GM18868 (cell line): ENCODE measurements around the gene IGFALS.

Experiments used
- ATAC-seq: cut with Tn5 transposase; IDR thresholded peaks from one replicate; pipeline ENCODE4 v1.9.1; 2021; ENCODE audit warnings: mild to moderate bottlenecking, moderate library complexity; ENCODE audit not compliant: unreplicated experiment

Gene IGFALS

GRCh38 chr16:1790611-1791255, 2.8 kb downstream of the IGFALS start:
- ATAC-seq, result no peak

- no peak for ATAC-seq
These were observed 3.3 kb downstream of the IGFALS start for GRCh38 chr16:1790261-1790610.

DNA sequence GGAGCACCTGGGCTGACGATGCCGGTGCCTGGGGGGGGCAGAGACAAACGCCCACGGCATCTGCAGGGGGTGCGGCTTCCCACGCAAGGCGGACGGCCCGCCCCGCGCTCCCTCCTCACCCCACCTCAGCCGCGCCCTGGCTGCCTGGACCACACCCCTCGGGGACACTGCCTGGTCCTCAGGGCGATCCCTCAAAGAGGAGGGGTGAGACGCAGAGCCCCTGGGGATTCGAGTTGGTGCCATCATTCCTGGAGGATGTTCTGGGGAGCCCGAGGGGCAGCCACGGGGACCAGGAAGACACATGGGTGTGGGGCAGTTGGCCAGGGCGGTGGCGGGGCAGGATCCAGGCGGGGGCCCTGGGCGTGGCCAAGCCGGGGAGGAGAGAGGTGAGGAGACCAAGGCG, 3.9 kb downstream of the IGFALS start:
- ATAC-seq, result no peak

DNA sequence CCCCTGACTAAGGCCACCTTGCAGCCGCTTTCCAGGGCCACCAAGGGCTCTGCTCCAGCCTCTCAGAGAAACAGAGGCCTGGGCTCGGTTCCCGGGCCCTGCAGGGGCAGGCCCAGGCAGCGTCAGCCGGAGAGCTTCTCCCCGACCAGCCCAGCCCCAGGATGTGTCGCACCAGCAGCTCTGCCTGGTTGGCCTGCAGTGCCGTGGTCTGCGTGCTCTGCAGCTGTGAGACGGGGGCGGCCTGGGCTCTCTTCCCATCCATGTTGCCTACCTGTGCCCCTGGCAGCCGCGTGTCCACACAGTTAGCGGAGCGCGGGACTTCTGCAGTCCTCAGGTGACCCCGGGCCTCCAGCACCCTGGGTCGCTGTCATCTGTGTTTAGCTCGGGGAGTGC, 4.8 kb downstream of the IGFALS start:
- ATAC-seq, result no peak

- ATAC-seq, result no peak
These were observed 5.3 kb downstream of the IGFALS start for GRCh38 chr16:1788095-1788707.

DNA sequence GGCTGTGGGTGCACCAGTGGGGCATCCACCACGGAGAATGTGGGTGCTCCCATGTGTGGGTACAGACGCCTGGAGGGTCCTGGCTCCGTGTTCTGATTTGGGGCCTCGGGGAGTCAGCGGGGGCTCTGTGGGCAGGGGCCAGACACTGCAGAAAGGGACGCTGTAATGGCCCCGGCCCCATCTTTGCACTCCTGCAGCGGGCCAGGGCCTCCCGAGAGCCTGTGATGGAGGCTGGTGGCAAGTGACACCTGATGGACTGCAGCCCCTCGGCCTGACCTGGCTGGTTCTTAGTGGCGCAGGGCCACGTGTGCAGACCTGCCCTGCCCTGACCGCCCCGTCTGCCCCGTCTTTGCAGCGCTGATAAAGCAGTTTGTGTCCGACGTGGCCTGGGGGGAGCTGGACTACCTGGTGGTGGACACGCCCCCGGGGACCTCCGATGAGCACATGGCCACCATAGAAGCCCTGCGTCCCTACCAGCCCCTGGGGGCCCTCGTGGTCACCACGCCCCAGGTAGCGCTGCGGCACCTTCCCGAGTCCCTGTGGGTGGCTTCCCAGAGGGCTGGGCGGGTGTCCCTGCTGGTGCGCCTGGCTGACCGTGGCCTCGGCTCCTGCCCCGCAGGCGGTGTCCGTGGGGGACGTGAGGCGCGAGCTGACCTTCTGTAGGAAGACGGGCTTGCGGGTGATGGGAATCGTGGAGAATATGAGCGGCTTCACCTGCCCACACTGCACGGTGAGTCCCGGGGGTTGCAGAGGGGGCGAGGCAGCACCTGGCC, 6.0 kb downstream of the IGFALS start:
- no peak for ATAC-seq

DNA sequence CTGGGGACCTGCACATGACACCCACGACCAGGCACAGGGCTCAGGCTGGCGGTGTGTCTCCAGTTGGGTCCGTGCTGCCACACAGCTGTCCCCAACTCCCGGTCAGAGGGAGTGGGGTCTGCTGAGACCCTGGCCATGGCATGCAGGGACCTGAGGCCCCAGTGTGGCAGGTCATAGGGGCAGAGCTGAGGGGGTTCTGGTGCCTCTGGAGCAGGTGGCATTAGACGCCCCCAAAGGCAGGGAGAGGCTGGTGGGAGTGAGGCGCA, 6.5 kb downstream of the IGFALS start:
- ATAC-seq, result no peak

GRCh38 chr16:1786242-1787055, 7.1 kb downstream of the IGFALS start:
- ATAC-seq, result no peak

- ATAC-seq, result no peak
These were observed 7.7 kb downstream of the IGFALS start for GRCh38 chr16:1785846-1786170.

DNA sequence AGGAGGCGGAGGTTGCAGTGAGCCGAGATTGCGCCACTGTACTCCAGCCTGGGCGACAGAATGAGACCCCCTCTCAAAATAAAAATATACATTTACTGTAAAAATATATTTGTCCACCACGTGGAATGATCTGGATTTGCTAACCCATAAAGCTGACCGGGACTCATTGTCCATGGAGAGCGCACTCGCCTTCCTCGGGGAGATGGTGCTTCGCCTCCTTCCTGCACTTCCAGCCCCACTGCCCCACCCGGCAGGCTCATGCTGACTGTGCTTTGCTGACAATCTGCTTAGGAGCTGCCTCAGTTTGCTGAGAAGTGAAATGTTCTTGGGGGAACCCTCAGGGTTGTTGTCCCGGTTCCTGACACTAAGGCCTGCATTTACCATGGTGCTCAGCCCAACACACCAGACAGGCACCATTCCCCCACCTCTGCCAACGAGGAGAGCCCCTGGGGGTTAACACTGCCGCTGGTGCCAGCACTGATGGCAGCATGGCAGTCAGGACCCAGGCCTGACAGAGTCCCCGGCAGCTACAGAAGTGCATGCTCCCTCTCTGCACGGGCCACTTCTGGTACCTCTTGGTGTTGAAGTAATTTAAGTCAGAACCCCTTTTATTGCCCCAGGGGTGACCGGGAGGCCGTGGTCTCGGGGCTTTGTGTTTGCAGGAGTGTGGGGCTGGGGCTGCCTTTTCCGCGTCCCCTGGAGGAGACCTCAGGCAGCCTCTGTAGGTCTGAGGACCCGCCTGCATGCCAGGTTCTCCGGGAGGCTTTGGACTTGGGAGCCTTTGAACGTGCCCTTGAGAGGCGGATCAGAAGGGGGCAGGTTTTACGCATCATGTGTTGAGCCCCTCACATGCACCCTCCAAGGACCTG, 8.3 kb downstream of the IGFALS start:
- ATAC-seq, result no peak

GRCh38 chr16:1782408-1783264, 10.9 kb downstream of the IGFALS start, which contains the start of the genes NUBP2 and SPSB3:
Gene NUBP2 (plus strand): TSS chr16:1782960. CDS start chr16:1783021, 61 bp downstream.
Gene SPSB3 (minus strand): TSS chr16:1782571. CDS start chr16:1781483, 1,088 bp downstream.
- ATAC-seq, result peak; percentile 84

GRCh38 chr16:1781758-1782407, 11.6 kb downstream of the IGFALS start:
- ATAC-seq, result peak; percentile 4

GRCh38 chr16:1781254-1781653, 12.3 kb downstream of the IGFALS start:
- no peak for ATAC-seq

- ATAC-seq, result no peak
These were observed 12.8 kb downstream of the IGFALS start for GRCh38 chr16:1780677-1781072.

DNA sequence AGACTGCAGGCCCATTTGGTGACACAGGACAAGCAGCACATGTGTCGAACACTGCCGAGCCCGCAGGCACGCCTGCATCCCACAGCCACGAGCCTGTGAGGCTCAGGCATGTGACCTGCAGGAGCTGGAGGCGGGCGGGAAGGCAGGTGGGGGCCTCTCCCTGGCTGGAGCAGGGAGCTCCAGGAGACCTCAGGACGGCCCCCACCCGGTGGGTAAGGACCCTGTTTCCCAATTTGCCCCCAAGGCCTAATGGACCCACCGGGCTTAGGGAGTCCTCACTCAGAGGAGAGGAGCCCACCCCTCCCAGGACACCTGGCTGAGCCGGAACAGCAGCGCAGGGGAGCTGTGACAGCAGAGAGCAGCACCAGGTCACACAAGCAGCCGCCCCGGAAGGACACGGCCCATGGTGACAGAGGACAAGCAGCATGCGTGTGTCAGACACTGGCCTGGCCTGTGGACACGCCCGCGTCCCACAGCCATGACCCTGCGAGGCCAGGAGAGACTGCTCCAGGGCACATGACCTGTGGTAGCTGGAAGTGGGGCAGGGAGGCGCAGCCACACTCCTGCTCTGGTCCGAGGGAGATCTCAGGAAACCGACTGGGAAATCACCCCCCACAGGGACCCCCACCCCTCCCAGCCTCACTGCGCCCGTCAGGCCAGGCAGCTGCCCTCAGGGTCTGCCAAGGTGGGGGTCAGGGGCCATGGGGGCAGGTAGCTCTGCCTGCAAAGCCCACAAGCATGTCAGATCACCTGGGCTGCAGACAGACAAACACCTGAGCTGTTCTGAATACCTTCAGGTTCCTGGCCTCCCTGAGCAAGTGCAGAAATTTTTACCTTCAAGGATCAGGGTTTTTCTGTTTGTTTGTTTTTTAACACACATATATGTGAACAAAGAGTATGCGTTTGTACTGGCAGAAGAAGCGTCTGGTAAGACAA, 13.5 kb downstream of the IGFALS start:
- no peak for ATAC-seq

GRCh38 chr16:1779234-1779701, 14.2 kb downstream of the IGFALS start:
- no peak for ATAC-seq

DNA sequence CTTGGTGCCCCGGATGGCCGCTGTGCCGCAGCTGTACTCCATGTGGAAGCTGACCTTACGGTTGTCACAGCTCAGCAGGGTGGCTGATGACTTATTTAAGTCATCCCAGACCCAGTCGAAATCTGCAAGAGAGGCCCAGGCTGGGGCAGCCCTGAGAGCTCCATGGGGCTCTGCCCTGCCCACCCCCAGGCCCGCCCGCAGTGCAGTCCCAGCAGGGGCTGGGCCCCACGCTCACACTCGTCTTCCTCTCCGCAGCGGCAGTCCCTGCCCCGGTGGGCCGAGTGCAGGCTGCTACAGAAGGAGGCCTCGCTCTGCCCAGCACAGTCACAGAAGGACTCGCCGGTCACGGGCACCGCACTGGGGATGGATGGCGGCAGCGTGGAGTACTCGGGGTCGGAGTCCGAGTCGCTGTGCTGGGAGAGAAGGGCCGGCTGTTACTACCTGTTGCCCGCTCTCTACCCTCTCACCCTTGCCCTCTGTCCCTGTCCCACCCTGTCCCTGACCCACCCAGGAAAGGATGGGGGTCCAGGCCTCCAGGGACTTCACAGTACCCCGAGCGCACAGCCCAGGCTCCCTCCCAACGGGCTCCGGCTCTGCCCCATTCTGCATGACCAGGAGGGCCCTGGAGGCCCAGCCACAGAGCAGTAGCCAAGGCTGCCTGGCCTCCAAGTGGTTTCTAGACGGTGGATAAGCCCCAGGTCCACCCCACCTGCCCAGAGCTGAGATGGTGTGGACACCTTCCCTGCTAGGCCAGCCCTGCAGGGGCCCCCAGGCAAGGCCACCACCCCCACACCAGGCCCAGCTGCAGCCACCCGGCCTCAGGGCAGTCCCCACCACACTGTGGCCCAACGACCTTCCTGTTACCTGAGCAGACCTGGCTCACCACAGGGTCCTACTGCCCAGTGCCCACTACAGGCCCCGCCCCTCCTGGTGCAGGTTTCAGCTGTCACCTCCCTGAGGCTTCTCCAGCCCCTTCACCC, 15.0 kb downstream of the IGFALS start:
- ATAC-seq, result no peak
